K562 (cell line): ENCODE measurements around the gene ARHGEF10L. TPM values are rescaled to one million over a fixed set of nuclear protein-coding genes. Genes with fewer than 3 reads are reported as not detected.

Source experiments
- ZNF764 ChIP-seq: fragments of 250-450 bp; sonication (Bioruptor Pico); IDR thresholded peaks from 2 replicates; pipeline ENCODE4 v1.4.0; 2020; ENCODE audit warnings: low read depth, mild to moderate bottlenecking, moderate library complexity
- polyA plus RNA-seq, 8 experiments: library from polyadenylated mRNA; depleted of rRNA in 4 of 8; stranded (reverse) in 5 of 8; unstranded in 3 of 8; fragments of >200 nt; fragmentation: Nextera tagmentation in 2 of 8; fragmentation: Illumina TruSeq in 1 of 8; extraction: Ambion mirVana in 2 of 8; extraction: Trizol in 1 of 8; gene quantifications; 2 replicates each; pipeline versions ENCODE4 v1.2.1 to v1.2.3, GENCODE V29; 2011 to 2014; ENCODE audit warnings: inconsistent platforms in 1 of 8, missing spikeins in 1 of 8
- total RNA-seq, 7 experiments: library from RNA; depleted of rRNA in 6 of 7; stranded (reverse); fragments of >200 nt in 6 of 7; fragmentation: Illumina TruSeq in 2 of 7; extraction: Trizol in 2 of 7; gene quantifications; 2 replicates each; pipeline versions ENCODE4 v1.2.1 to v1.2.3, GENCODE V29; 2011 to 2021; ENCODE audit warnings: low replicate concordance in 1 of 7
- TF ChIP-seq, protein P1 (sequence below): fragments of 200-600 bp; sonication (generic); IDR thresholded peaks from one replicate; pipeline ENCODE4 v1.6.1; 2012; ENCODE audit warnings: mild to moderate bottlenecking, low read depth, low read length, inconsistent platforms
- TF ChIP-seq, protein P2 (sequence below): IDR thresholded peaks from 2 replicates; pipeline ENCODE4 v1.6.1; 2014; ENCODE audit warnings: antibody characterized with exemption

Gene ARHGEF10L
- total and polyA plus RNA-seq, 9 of the 15 experiments (the other 6 are each of a cell fraction or from before 2014, with no cell fraction given), result 0.09 to 0.13 TPM; not detected in 7

DNA sequence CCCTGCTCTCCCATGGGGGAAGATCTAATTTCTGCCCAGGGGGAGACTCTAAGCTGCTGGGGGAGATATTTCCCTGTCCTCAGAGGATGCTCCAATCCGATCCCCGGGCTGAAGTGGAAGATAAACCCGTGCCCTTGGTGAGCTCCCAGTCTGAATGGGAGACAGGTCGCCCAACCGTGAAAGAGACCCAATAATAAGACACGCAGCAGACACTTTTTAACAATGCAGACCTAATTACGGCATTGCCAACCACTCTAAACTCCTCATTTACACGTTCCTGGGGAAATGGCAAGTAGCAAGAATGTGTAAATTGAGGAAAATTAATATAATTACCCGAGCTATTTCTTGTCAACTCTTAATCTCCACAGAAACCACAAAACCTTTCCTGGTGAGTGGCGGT lies 166.9 kb downstream of the ARHGEF10L start (continued):
- TF ChIP-seq, protein P1, sequence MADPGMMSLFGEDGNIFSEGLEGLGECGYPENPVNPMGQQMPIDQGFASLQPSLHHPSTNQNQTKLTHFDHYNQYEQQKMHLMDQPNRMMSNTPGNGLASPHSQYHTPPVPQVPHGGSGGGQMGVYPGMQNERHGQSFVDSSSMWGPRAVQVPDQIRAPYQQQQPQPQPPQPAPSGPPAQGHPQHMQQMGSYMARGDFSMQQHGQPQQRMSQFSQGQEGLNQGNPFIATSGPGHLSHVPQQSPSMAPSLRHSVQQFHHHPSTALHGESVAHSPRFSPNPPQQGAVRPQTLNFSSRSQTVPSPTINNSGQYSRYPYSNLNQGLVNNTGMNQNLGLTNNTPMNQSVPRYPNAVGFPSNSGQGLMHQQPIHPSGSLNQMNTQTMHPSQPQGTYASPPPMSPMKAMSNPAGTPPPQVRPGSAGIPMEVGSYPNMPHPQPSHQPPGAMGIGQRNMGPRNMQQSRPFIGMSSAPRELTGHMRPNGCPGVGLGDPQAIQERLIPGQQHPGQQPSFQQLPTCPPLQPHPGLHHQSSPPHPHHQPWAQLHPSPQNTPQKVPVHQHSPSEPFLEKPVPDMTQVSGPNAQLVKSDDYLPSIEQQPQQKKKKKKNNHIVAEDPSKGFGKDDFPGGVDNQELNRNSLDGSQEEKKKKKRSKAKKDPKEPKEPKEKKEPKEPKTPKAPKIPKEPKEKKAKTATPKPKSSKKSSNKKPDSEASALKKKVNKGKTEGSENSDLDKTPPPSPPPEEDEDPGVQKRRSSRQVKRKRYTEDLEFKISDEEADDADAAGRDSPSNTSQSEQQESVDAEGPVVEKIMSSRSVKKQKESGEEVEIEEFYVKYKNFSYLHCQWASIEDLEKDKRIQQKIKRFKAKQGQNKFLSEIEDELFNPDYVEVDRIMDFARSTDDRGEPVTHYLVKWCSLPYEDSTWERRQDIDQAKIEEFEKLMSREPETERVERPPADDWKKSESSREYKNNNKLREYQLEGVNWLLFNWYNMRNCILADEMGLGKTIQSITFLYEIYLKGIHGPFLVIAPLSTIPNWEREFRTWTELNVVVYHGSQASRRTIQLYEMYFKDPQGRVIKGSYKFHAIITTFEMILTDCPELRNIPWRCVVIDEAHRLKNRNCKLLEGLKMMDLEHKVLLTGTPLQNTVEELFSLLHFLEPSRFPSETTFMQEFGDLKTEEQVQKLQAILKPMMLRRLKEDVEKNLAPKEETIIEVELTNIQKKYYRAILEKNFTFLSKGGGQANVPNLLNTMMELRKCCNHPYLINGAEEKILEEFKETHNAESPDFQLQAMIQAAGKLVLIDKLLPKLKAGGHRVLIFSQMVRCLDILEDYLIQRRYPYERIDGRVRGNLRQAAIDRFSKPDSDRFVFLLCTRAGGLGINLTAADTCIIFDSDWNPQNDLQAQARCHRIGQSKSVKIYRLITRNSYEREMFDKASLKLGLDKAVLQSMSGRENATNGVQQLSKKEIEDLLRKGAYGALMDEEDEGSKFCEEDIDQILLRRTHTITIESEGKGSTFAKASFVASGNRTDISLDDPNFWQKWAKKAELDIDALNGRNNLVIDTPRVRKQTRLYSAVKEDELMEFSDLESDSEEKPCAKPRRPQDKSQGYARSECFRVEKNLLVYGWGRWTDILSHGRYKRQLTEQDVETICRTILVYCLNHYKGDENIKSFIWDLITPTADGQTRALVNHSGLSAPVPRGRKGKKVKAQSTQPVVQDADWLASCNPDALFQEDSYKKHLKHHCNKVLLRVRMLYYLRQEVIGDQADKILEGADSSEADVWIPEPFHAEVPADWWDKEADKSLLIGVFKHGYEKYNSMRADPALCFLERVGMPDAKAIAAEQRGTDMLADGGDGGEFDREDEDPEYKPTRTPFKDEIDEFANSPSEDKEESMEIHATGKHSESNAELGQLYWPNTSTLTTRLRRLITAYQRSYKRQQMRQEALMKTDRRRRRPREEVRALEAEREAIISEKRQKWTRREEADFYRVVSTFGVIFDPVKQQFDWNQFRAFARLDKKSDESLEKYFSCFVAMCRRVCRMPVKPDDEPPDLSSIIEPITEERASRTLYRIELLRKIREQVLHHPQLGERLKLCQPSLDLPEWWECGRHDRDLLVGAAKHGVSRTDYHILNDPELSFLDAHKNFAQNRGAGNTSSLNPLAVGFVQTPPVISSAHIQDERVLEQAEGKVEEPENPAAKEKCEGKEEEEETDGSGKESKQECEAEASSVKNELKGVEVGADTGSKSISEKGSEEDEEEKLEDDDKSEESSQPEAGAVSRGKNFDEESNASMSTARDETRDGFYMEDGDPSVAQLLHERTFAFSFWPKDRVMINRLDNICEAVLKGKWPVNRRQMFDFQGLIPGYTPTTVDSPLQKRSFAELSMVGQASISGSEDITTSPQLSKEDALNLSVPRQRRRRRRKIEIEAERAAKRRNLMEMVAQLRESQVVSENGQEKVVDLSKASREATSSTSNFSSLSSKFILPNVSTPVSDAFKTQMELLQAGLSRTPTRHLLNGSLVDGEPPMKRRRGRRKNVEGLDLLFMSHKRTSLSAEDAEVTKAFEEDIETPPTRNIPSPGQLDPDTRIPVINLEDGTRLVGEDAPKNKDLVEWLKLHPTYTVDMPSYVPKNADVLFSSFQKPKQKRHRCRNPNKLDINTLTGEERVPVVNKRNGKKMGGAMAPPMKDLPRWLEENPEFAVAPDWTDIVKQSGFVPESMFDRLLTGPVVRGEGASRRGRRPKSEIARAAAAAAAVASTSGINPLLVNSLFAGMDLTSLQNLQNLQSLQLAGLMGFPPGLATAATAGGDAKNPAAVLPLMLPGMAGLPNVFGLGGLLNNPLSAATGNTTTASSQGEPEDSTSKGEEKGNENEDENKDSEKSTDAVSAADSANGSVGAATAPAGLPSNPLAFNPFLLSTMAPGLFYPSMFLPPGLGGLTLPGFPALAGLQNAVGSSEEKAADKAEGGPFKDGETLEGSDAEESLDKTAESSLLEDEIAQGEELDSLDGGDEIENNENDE, result no peak
- TF ChIP-seq, protein P2, sequence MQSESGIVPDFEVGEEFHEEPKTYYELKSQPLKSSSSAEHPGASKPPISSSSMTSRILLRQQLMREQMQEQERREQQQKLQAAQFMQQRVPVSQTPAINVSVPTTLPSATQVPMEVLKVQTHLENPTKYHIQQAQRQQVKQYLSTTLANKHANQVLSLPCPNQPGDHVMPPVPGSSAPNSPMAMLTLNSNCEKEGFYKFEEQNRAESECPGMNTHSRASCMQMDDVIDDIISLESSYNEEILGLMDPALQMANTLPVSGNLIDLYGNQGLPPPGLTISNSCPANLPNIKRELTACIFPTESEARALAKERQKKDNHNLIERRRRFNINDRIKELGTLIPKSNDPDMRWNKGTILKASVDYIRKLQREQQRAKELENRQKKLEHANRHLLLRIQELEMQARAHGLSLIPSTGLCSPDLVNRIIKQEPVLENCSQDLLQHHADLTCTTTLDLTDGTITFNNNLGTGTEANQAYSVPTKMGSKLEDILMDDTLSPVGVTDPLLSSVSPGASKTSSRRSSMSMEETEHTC, result no peak
- TF ChIP-seq ZNF764 (CRISPR knock-in tag), result no peak
- TF ChIP-seq, all 486 proteins: peak for 0
